B cell (primary cell): Measurements from ENCODE around the gene RSL24D1. TPM values are rescaled to one million over a fixed set of nuclear protein-coding genes. Genes with fewer than 3 reads are reported as not detected.

Experiments used
- ATAC-seq: fragments of 200-7000 bp; cut with Tn5 transposase; one replicate; pipeline ENCODE4 v1.10.0; 2021; ENCODE audit warnings: low read depth, mild to moderate bottlenecking, moderate number of reproducible peaks, moderate library complexity
- CTCF ChIA-PET: fragments of 350-600 bp; sonication (Branson Sonifier 250); formaldehyde crosslinking; loops from one replicate; lab custom pipeline; 2021; ENCODE audit warnings: antibody characterized with exemption, inconsistent platforms; lab: Charles Lee
- POLR2A ChIA-PET: fragments of 350-600 bp; sonication (Branson Sonifier 250); formaldehyde crosslinking; loops from one replicate; lab custom pipeline; 2021; ENCODE audit warnings: antibody characterized with exemption; lab: Charles Lee
- DNase-seq: peaks from one replicate; pipeline ENCODE4 v3.0.0; 2013
- H2AFZ ChIP-seq: 2 replicates; pipeline ENCODE4 v1.6.1; 2012; ENCODE audit warnings: mild to moderate bottlenecking, low read depth, low read length; ENCODE audit not compliant: insufficient read depth, poor library complexity, severe bottlenecking
- H3K27ac ChIP-seq, 2 donors: 1 replicate in 1 of 2; 2 replicates in 1 of 2; pipeline ENCODE4 v1.5.1; 2012 to 2013; ENCODE audit warnings: low read length in 2 of 2, mild to moderate bottlenecking in 2 of 2, moderate library complexity in 1 of 2
- H3K27me3 ChIP-seq, 4 experiments: fragments of 200-600 bp in 1 of 4; sonication (generic) in 1 of 4; replicated peaks in 1 of 4; 1 replicate in 2 of 4; 2 replicates in 2 of 4; pipeline versions ENCODE4 v1.6.1 to v1.7.0; 2013 to 2016; ENCODE audit warnings: low read length in 3 of 4, mild to moderate bottlenecking in 2 of 4, mixed read lengths in 1 of 4, moderate library complexity in 1 of 4; ENCODE audit not compliant: insufficient read depth in 4 of 4, control insufficient read depth in 3 of 4; ENCODE audit errors: control extremely low read depth in 1 of 4
- H3K36me3 ChIP-seq, 2 experiments: replicated peaks in 1 of 2; 1 replicate in 1 of 2; 2 replicates in 1 of 2; pipeline versions ENCODE4 v1.6.1 to v1.7.1; 2013; ENCODE audit warnings: low read length in 1 of 2; ENCODE audit not compliant: insufficient read depth in 2 of 2, control insufficient read depth in 1 of 2; ENCODE audit errors: control extremely low read depth in 1 of 2, extremely low read depth in 1 of 2
- H3K4me1 ChIP-seq, 2 donors: fragments of 200-600 bp in 1 of 2; sonication (generic) in 1 of 2; 1 replicate in 1 of 2; 2 replicates in 1 of 2; pipeline versions ENCODE4 v1.5.1 to v1.6.1; 2013 to 2017; ENCODE audit warnings: low read length in 2 of 2; ENCODE audit not compliant: control insufficient read depth in 2 of 2, insufficient read depth in 2 of 2
- H3K4me2 ChIP-seq: replicated peaks from 2 replicates; pipeline ENCODE3; 2012; ENCODE audit warnings: mild to moderate bottlenecking, low read depth, low read length; ENCODE audit not compliant: poor library complexity, severe bottlenecking
- H3K4me3 ChIP-seq, 5 experiments: fragments of 200-600 bp in 1 of 5; sonication (generic) in 1 of 5; 1 replicate in 3 of 5; 2 replicates in 2 of 5; pipeline versions ENCODE4 v1.5.1 to v1.7.0; 2011 to 2016; ENCODE audit warnings: low read length in 4 of 5, mild to moderate bottlenecking in 4 of 5, low read depth in 2 of 5, control low read depth in 1 of 5, moderate library complexity in 1 of 5; ENCODE audit not compliant: insufficient read depth in 1 of 5; ENCODE audit errors: control extremely low read depth in 1 of 5, extremely low read depth in 1 of 5
- H3K79me2 ChIP-seq: fragments of 200-600 bp; sonication (generic); one replicate; pipeline ENCODE4 v1.6.0; 2016; ENCODE audit warnings: low read length; ENCODE audit not compliant: control insufficient read depth, insufficient read depth
- H3K9ac ChIP-seq: fragments of 200-600 bp; sonication (generic); 2 replicates; pipeline ENCODE4 v1.6.1; 2017; ENCODE audit warnings: mild to moderate bottlenecking, low read length, moderate library complexity
- H3K9me3 ChIP-seq, 3 donors: one replicate each; pipeline versions ENCODE4 v1.6.1 to v1.7.1; 2013; ENCODE audit warnings: low read length in 2 of 3; ENCODE audit not compliant: control insufficient read depth in 2 of 3, insufficient read depth in 1 of 3; ENCODE audit errors: control extremely low read depth in 1 of 3
- H4K20me1 ChIP-seq: 2 replicates; pipeline ENCODE4 v1.6.0; 2012; ENCODE audit warnings: mild to moderate bottlenecking, low read length; ENCODE audit not compliant: insufficient read depth, control insufficient read depth, poor library complexity, severe bottlenecking
- H3K27ac Mint-ChIP-seq: one replicate; pipeline ENCODE4 v1.8.0; 2021; ENCODE audit warnings: mixed read lengths
- H3K27me3 Mint-ChIP-seq: one replicate; pipeline ENCODE4 v1.8.0; 2021; ENCODE audit warnings: mixed read lengths
- H3K4me1 Mint-ChIP-seq: one replicate; pipeline ENCODE4 v1.8.0; 2021; ENCODE audit warnings: mixed read lengths
- H3K4me3 Mint-ChIP-seq: one replicate; pipeline ENCODE4 v1.8.0; 2021; ENCODE audit warnings: mixed read lengths
- H3K9me3 Mint-ChIP-seq: one replicate; pipeline ENCODE4 v1.8.0; 2022; ENCODE audit warnings: mixed read lengths; ENCODE audit not compliant: insufficient read depth
- CTCF ChIP-seq: fragments of 200-600 bp; IDR thresholded peaks from one replicate; pipeline ENCODE4 v1.8.0; 2022; ENCODE audit warnings: antibody characterized with exemption, mild to moderate bottlenecking
- EZH2 ChIP-seq: IDR thresholded peaks from 2 replicates; pipeline ENCODE4 v1.6.1; 2012; ENCODE audit warnings: borderline replicate concordance, low read depth, mild to moderate bottlenecking, moderate library complexity, low read length; ENCODE audit not compliant: insufficient read depth, poor library complexity, severe bottlenecking
- WGBS: methylation state at CpG from one replicate; pipeline ENCODE4 v1.1.5; 2013; ENCODE audit warnings: missing lambda C conversion rate; ENCODE audit not compliant: insufficient coverage; 5-methylcytosine and 5-hydroxymethylcytosine counted together
- intact Hi-C: fragments of 100-400 bp; cut with micrococcal nuclease; formaldehyde crosslinking; loops from one replicate; pipeline ENCODE4 v1.10.0; 2022
- polyA plus RNA-seq: library from polyadenylated mRNA; depleted of rRNA; stranded (reverse); fragments of >200 nt; gene quantifications from 2 replicates; pipeline ENCODE4 v1.2.3, GENCODE V29; 2012
- total RNA-seq, 2 donors: library from RNA; stranded (reverse); fragments of 120-200 nt in 1 of 2; gene quantifications; 1 replicate in 1 of 2; 2 replicates in 1 of 2; pipeline versions ENCODE4 v1.2.3 to v1.2.4, GENCODE V29; 2013 to 2022

The RSL24D1 gene
- total and polyA plus RNA-seq, 2 donors (not counting 1 experiment from before 2014, with no cell fraction given): 25.2 to 80.7 TPM

GRCh38 chr15:55183679-55184078 lies 13.1 kb downstream of the RSL24D1 start:
- Histone ChIP-seq H3K36me3 (peaks cover 4 to 71% of the 10 kb centered on the region in 2 experiments), H3K9ac (no peak overlapping the region), H3K9me3 (no peaks in the 10 kb centered on the region), H3K27ac (no peak overlapping the region), H3K79me2 (peaks cover 14% of the 10 kb centered on the region), H3K4me3 (no peak overlapping the region), H2AFZ (no peak overlapping the region), H3K4me1 (no peaks in the 10 kb centered on the region), H4K20me1 (peaks cover 48% of the 10 kb centered on the region), H3K4me2 (no peak overlapping the region), H3K27me3 (no peaks in the 10 kb centered on the region)
- H3K4me1 Mint-ChIP-seq: peaks cover 6% of the 10 kb centered on the region
- H3K27ac Mint-ChIP-seq: no peak overlapping the region
- no peaks in the 10 kb centered on the region for H3K9me3 Mint-ChIP-seq
- ATAC-seq: no peak
- CTCF ChIA-PET: interaction anchor here (1.3 to 1.7 kb wide), 2 partner anchors 14 to 107 kb away, joined by 3 to 4 read pairs; no protein-coding TSS in a partner anchor
- no peak overlapping the region for H3K4me3 Mint-ChIP-seq
- H3K27me3 Mint-ChIP-seq: no peaks in the 10 kb centered on the region
- no peak for DNase-seq
- intact Hi-C loops: no loop called here
- POLR2A ChIA-PET: no interaction called here
- no peak for TF ChIP-seq EZH2
- no peak for TF ChIP-seq CTCF
- WGBS: no CpG with 5 or more reads among the region's 2 CpGs

DNA sequence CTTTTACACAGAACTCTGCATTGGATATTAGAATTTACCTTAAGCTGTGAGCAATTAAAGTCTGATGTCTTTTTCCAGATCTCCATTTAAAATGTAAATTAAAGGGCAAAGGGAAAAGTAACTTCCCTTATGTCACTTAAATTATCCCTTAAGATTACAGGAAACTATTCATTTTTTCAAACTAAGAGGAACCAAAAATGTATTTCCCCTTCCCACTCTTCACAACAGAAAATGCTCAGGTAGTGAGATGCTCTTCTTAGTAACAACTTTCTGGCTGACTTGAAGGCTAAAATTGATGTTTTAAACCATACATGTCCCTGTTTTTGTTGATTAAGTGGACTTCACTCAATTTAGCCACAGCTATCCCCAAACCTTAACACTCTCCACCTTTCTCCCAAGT lies 17.6 kb downstream of the RSL24D1 start:
- H3K9me3 ChIP-seq: no peaks in the 10 kb centered on the region
- POLR2A ChIA-PET: no interaction called here
- H4K20me1 ChIP-seq: peaks cover 10% of the 10 kb centered on the region
- H3K27ac ChIP-seq: no peak overlapping the region
- no peaks in the 10 kb centered on the region for H3K27me3 ChIP-seq
- intact Hi-C loops: no loop called here
- H3K79me2 ChIP-seq: no peaks in the 10 kb centered on the region
- Mint-ChIP-seq H3K27me3 (no peaks in the 10 kb centered on the region), H3K27ac (no peak overlapping the region), H3K9me3 (no peaks in the 10 kb centered on the region), H3K4me1 (no peaks in the 10 kb centered on the region), H3K4me3 (no peak overlapping the region)
- H3K4me2 ChIP-seq: no peak overlapping the region
- H3K9ac ChIP-seq: no peak overlapping the region
- H3K4me3 ChIP-seq: no peak overlapping the region
- no peak for ATAC-seq
- H3K36me3 ChIP-seq: peaks cover 4 to 47% of the 10 kb centered on the region in 2 experiments
- H3K4me1 ChIP-seq: no peaks in the 10 kb centered on the region
- no peak overlapping the region for H2AFZ ChIP-seq
- TF ChIP-seq CTCF (no peak), EZH2 (no peak)
- DNase-seq: no peak
- CTCF ChIA-PET: no interaction called here
